ENCODE results near the gene SGMS1.

GRCh38 chr10:50601974-50602373 lies 21.8 kb downstream of the SGMS1 start:
- TF ChIP-seq CTCF (IDR thresholded peaks at IDR 0.05; ENCODE audit: insufficient read depth, low read depth, low read length) (no peak), EZH2 (IDR thresholded peaks at IDR 0.05; ENCODE audit: insufficient read depth, low read length) (no peak)
